GM03348 (cell line): ENCODE data around the gene TIAM1.
A peak's percentile ranks its signal among the peaks of the same experiment; 100 is the strongest.

Experiments used
- DNase-seq: peaks from one replicate; pipeline ENCODE4 v3.0.0; 2012; ENCODE audit warnings: low spot score

Gene TIAM1

GRCh38 chr21:31286621-31287020 lies 57.4 kb downstream of the TIAM1 start:
- DNase-seq, result no peak

- DNase-seq, result peak; percentile 23
Measured at GRCh38 chr21:31284797-31285397, 59.2 kb downstream of the TIAM1 start.

- no peak for DNase-seq
Measured at GRCh38 chr21:31283025-31283424, 61.0 kb downstream of the TIAM1 start.

- DNase-seq, result peak; percentile 84
Measured at GRCh38 chr21:31282095-31282709, 61.9 kb downstream of the TIAM1 start.

GRCh38 chr21:31281561-31281960 lies 62.5 kb downstream of the TIAM1 start:
- no peak for DNase-seq

GRCh38 chr21:31279986-31280385 lies 64.1 kb downstream of the TIAM1 start:
- no peak for DNase-seq

- no peak for DNase-seq
Measured at GRCh38 chr21:31279214-31279613, 64.8 kb downstream of the TIAM1 start.

GRCh38 chr21:31278511-31279130 lies 65.4 kb downstream of the TIAM1 start:
- no peak for DNase-seq

GRCh38 chr21:31276663-31277062 lies 67.4 kb downstream of the TIAM1 start:
- no peak for DNase-seq

- no peak for DNase-seq
Measured at GRCh38 chr21:31275901-31276300, 68.2 kb downstream of the TIAM1 start.

- no peak for DNase-seq
Measured at GRCh38 chr21:31273278-31273677, 70.8 kb downstream of the TIAM1 start.

- DNase-seq, result no peak
Measured at GRCh38 chr21:31268090-31268489, 76.0 kb downstream of the TIAM1 start.

- DNase-seq, result no peak
Measured at GRCh38 chr21:31267644-31268043, 76.4 kb downstream of the TIAM1 start.

GRCh38 chr21:31266241-31266640 lies 77.8 kb downstream of the TIAM1 start:
- DNase-seq, result no peak

GRCh38 chr21:31265366-31266013 lies 78.6 kb downstream of the TIAM1 start:
- no peak for DNase-seq

GRCh38 chr21:31264574-31264973 lies 79.5 kb downstream of the TIAM1 start:
- DNase-seq, result no peak

- DNase-seq, result no peak
Measured at GRCh38 chr21:31262728-31263127, 81.3 kb downstream of the TIAM1 start.

GRCh38 chr21:31261759-31262158 lies 82.3 kb downstream of the TIAM1 start:
- DNase-seq, result no peak

GRCh38 chr21:31260790-31261189 lies 83.3 kb downstream of the TIAM1 start:
- DNase-seq, result peak; percentile 28

- DNase-seq, result peak; percentile 38
Measured at GRCh38 chr21:31258073-31258472, 86.0 kb downstream of the TIAM1 start.

GRCh38 chr21:31257265-31257664 lies 86.8 kb downstream of the TIAM1 start:
- DNase-seq, result no peak

- DNase-seq, result no peak
Measured at GRCh38 chr21:31255896-31256295, 88.2 kb downstream of the TIAM1 start.

GRCh38 chr21:31255036-31255435 lies 89.0 kb downstream of the TIAM1 start:
- DNase-seq, result no peak
